HG03095 (cell line): ENCODE data around the gene PLK5.
"Not testable (repeated sequence)": the region's sequence is repeated elsewhere in the genome, so short reads cannot be mapped to it uniquely, and the experiment has no call there.

ENCODE experiments used
- ATAC-seq: cut with Tn5 transposase; IDR thresholded peaks from one replicate; pipeline ENCODE4 v1.9.1; 2021; ENCODE audit warnings: moderate library complexity; ENCODE audit not compliant: unreplicated experiment

Gene PLK5

GRCh38 chr19:1524972-1525325 lies 1.1 kb downstream of the PLK5 start:
- no peak for ATAC-seq

DNA sequence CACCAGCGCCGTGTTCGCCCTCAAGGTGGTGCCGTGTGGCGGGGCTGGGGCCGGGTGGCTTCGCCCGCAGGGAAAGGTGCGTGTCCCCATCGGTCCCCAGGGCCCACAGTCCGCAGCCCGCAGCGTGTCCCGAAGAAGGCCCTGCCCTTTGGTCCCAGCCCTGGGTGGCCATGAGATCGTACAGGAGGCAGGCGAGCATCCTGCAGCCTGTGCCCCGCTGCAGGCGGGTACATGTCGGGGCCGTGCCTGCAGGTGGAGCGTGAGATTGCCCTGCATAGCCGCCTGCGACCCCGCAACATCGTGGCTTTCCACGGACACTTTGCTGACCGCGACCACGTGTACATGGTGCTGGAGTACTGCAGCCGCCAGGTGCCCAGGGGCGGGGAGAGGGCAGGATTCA lies 1.5 kb downstream of the PLK5 start:
- ATAC-seq: no peak

- no peak for ATAC-seq
Observed at GRCh38 chr19:1526066-1526778, 2.3 kb downstream of the PLK5 start.

DNA sequence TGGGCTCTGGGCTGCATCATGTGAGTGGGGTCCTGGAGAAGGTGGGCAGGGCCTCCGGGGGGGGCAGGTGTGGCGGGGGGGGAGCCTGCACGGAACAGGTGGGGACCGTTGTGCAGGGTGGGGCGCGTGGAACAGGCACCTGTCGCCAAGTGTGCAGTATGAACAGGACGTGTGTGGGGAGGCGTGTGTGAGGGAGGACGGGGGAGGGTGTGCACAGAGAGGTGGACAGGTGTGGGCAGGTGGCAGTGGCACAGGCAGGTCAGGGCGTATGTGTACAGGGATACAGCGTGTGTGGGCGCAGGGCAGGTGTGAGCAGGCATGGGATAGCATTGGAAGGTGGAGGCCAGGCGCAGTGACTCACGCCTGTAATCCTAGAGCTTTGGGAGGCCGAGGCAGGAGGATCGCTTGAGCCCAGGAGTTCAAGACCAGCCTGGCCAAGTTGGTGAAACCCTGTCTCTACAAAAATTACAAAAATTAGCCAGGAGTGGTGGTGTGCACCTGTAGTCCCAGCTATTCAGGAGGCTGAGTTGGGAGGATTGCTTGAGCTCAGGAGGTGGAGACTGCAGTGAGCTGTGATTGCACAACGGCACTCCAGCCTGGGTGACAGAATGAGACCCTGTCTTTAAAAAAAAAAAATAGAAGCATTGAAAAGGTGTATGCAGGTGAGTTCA lies 3.2 kb downstream of the PLK5 start:
- no peak for ATAC-seq

DNA sequence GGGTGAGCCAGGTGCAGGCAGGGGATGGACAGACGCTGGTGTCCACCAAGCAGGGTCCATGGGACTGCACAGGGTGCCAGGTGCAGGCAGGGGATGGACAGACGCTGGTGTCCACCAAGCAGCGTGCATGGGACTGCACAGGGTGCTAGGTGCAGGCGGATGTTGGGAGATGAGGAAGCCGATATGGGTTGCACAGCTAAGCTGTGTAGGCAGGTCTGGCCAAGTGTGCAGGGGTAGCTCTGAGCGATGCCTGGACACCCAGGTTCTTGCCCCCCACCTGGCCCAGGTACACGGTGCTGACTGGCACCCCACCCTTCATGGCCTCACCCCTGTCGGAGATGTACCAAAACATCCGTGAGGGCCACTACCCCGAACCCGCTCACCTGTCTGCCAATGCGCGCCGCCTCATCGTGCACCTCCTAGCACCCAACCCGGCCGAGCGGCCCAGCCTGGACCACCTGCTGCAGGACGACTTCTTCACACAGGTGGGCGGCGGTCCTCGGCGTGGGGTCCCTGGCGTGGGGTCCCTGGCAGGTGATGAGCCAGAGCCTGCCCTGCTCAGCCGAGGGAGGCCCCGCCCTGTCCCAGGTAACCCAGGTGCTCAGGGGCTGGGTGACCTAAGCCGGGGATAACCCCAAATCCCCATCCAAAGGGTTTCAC lies 3.9 kb downstream of the PLK5 start:
- ATAC-seq: no peak

GRCh38 chr19:1528596-1529429 lies 4.9 kb downstream of the PLK5 start:
- ATAC-seq: no peak

DNA sequence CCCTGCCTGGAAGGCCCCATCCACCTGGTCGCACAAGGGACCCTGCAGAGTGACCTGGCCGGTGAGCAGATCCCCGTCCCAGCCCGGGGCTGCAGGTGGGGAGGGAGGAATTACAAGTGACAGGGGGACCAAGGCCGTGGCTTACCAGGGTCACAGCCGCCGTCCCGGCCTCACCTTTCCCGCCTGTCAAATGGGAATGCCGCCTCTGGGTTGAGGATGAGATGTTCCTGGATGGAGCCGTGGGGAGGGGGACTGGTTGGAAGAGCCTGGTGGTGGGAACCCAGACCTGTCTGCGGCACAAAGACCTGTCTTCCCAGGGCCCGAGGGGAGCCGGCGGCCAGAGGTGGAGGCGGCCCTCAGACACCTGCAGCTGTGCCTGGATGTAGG lies 5.5 kb downstream of the PLK5 start:
- no peak for ATAC-seq

DNA sequence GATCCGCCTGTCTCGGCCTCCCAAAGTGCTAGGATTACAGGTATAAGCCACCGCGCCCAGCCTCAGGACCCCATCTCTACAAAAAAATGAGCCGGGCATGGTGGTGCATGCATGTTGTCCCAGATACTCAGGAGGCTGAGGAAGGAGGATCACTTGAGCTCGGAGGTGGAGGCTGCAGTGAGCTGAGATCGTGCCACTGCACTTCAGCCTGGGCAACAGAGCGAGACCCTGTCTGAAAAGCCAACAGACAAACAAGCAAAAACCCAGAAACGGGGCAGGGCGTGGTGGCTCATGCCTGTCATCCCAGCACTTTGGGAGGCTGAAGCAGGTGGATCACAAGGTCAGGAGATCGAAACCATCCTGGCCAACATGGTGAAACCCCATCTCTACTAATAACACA lies 7.0 kb downstream of the PLK5 start:
- ATAC-seq: not testable (repeated sequence)

DNA sequence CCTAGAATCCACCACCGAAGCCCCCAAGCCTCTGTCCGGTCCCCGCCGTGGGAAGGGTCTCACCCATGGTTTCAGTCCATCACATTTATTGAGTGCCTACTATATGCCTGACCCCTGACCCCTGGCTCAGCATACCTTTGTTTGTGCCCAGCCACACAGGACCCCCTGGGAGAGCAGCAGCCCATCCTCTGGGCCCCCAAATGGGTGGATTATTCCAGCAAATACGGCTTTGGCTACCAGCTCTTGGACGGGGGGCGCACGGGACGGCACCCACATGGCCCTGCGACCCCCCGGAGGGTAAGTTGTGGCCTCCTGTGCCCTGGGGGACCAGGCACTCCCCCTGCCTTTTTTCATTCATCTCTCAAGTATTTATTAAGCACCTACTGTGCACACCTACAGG lies 7.7 kb downstream of the PLK5 start:
- ATAC-seq: no peak

GRCh38 chr19:1532003-1532402 lies 8.1 kb downstream of the PLK5 start:
- ATAC-seq: no peak

GRCh38 chr19:1533510-1534150 lies 9.8 kb downstream of the PLK5 start:
- ATAC-seq: no peak

GRCh38 chr19:1534972-1535371 lies 11.1 kb downstream of the PLK5 start:
- no peak for ATAC-seq

- not testable (repeated sequence) for ATAC-seq
Observed at GRCh38 chr19:1535699-1536098, 11.8 kb downstream of the PLK5 start.

DNA sequence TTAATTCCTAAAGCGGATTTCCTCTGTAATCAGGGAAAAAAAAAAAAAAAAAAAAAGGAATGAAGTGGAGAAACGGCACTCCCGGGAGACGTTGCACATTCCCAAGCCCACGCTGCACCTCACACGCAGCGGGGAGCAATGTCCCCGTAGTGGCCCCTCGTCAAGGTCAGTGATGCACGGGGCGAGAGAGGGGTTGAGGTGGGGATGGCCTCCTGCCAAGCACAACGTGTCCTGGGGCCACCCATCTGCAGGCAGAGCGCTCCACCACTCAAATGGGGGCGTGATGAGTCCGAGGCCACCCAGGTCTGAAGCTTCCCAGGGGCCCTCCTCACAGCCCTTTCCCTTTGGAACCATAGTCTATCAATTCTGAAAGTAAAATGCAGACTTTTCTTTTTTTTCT lies 15.1 kb downstream of the PLK5 start:
- ATAC-seq: no peak

- not testable (repeated sequence) for ATAC-seq
Observed at GRCh38 chr19:1539749-1540148, 15.9 kb downstream of the PLK5 start.

- no peak for ATAC-seq
Observed at GRCh38 chr19:1540365-1540925, 16.6 kb downstream of the PLK5 start.

GRCh38 chr19:1549332-1549945 lies 25.6 kb downstream of the PLK5 start:
- no peak for ATAC-seq

- ATAC-seq: no peak
Observed at GRCh38 chr19:1551068-1552040, 27.5 kb downstream of the PLK5 start.

- ATAC-seq: no peak
Observed at GRCh38 chr19:1553415-1553814, 29.5 kb downstream of the PLK5 start.
